ENCODE results near the gene RAPGEF4.

GRCh38 chr2:173037245-173038120 is 301.8 kb downstream of the RAPGEF4 start:
- TF ChIP-seq ZFP69B (tag by site-specific recombination; IDR thresholded peaks at IDR 0.05), result no peak
- no peak for TF ChIP-seq CTCF (tag by site-specific recombination; IDR thresholded peaks at IDR 0.05)
